GM21619 (cell line): ENCODE data around the gene UMOD.
"Not testable (repeated sequence)": the region's sequence is repeated elsewhere in the genome, so short reads cannot be mapped to it uniquely, and the experiment has no call there.

Experiments
- ATAC-seq: cut with Tn5 transposase; IDR thresholded peaks from one replicate; pipeline ENCODE4 v1.9.1; 2021; ENCODE audit not compliant: unreplicated experiment

Gene UMOD

DNA sequence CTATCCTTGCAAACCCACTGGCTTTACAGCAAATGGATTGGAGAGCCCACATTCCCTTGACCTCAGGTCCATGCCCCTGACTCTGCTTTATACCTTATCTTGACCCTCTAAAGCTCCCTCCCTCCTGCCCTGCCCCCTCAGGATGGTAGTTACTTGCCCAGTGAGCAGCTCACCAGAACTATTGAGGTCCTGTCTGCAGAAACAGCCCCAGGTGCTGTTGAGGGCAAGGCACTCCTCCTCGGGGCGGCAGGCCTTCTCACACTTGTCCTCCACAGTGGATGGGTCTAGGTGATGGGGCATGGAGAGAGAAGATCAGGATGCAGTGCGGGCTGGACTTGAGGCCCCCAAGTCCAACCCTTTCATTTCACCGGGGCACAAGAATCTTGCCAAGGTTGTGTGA is 29.8 kb downstream of the UMOD start:
- no peak for ATAC-seq

DNA sequence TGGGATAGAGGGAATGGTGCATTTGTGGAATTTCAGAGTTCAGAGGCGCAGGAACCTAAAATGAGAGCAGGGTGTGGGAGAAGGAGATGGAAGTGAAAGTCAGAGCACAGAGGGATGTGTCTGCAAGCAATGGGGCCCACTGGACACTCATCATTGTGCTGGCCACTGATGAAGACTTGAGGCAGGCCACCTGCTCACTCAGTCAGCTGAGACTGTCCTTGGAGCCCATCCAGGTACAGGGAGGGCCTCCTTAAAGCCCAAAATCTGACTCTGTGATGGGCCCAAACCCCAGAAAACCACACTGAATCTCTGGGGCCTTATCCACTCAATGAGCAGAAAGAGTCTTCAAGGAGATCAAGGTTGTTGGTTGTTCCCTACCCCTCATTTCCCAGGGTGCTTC is 30.8 kb downstream of the UMOD start:
- ATAC-seq: no peak

DNA sequence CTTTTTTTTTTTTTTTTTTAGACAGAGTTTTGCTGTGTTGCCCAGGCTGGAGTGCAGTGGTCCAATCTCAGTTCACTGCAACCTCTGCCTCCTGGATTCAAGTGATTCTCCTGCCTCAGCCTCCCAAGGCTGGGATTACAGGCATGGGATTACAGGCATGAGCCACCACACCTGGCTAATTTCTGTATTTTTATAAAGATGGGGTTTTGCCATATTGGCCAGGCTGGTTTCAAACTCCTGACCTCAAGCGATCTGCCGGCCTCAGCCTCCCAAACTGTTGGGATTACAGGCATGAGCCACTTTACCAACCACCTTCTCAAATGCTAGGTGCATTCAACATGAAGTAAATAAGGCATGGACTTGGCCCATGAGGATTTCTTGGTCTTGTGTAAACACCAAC is 31.5 kb downstream of the UMOD start:
- ATAC-seq: not testable (repeated sequence)

DNA sequence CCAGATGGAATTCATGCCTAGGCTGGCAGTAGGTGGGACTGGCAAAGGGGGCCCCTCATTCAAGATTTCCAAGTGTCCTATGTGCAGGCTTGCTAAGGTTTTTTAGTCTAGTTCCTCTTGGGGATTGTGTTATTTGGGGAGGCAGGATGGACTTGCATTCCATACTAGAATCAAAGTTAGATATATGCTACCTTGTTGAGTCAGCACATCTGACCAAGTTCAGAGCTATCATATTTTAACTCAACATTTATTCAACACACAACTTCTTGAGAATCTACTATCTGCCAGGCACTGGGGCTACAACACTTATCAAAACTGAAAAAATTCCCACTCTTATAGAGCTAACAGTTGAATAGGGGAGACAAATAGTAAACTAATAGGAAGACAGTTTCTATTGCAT is 31.9 kb downstream of the UMOD start:
- no peak for ATAC-seq

DNA sequence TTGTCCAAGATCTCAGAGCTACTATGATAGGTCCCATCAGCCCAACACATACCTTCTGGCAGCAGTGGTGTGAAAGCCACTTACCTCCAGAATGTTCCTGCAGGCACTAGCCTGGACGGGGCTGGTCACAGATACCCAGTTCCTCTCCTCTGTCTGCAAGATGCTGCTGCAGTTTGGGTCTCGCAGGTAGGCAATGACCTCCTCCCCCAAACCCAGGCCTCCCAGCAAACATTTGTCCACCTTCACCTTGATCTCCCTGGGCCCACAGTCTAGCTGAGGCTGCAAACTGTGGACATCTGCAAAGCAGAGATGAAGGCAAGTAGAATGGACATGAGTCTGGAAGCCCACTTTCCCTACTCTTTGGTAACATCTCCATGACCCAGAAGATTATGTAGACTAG is 32.3 kb downstream of the UMOD start:
- no peak for ATAC-seq

DNA sequence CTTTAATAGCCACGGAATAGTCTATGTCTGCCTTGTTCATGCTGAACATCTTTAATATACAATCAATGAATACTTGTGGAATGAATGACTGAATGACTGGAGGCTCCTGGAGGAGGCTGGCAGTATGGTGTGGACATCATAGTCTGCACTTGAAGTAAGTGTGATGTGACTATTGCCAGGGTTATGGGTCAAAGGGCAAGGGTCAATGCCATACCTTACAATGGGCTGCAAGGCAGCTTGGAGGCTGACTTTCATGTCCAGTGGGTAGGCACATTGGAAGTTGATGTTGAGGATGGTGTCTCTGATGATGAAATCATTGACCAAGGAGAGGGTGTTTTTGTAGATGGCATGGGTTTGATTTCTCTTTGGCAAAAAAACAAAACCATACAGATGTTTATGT is 33.1 kb downstream of the UMOD start:
- ATAC-seq: no peak

DNA sequence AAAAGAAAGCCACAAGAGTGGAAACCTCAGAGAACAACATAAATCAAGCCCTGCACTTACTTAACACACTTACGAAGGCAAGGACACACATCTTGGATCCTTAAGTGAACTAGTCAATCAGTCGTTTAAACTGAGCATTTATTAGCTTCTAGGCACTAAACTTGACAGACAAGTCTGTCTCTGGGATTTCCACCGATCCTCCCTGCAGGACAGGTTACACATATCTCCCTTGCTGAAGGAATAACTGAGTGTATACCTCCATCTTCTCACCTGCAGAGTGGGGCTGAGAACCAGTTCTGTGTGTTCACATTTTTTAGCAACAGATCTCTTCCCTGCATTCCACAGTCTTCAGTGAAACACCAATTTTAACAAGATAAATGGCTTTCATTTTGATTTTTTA is 34.1 kb downstream of the UMOD start:
- ATAC-seq: no peak

DNA sequence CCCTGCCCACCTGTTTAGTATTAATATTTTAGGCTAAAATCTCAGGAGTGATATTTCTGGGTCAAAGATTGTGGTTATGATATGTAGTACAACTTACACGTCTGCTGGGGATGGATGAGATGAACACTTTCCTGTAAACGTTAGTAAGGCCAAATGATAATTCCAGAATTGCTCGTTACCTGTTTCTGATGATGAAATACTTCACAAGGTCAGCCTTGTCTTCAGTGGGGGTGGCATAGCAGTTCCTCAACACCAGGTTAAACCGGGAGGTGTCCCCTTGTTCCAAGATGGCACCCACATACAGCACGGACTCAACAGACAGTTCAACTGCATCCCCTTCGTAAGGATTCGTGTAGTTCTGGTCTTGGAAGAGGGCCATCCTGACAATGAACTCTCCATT is 34.5 kb downstream of the UMOD start:
- ATAC-seq: no peak

DNA sequence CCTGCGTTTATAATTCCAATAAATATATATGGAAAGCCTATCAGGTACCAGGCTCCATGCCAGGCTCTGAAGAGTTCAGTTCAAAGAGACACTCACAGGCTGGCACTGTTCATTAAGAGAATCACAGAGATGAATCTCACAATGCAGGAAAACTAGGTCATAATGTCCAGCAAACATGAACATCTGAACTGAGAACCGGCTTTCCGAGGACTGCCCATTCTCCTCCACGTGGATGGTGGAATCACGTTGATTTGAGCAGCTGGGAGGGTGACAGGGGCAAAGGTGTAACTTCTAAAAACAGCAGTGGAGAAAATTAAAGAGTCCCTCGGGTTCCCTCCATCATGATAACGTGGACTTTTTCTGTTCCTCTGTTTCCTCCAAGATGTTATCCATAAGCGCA is 35.4 kb downstream of the UMOD start:
- no peak for ATAC-seq

DNA sequence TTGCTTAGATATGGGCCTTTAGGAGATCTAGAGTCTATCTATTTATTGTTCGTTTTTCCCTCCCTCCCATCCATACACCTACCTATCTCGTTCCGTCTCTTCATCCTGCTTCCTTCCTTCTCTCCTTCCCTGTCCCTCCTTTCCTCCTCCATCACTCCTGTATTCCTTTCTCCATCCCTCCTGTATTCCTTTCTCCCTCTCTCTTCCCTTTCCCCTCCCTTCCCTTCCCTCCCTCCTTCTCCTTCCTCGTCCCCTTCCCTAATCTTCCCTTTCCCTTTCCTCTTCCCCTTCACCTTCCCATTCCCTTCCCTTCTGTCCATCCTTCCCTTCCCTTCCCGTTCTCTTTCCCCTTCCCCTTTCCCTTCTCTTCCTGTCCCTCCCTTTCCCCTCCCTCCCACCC is 35.8 kb downstream of the UMOD start:
- ATAC-seq: no peak

DNA sequence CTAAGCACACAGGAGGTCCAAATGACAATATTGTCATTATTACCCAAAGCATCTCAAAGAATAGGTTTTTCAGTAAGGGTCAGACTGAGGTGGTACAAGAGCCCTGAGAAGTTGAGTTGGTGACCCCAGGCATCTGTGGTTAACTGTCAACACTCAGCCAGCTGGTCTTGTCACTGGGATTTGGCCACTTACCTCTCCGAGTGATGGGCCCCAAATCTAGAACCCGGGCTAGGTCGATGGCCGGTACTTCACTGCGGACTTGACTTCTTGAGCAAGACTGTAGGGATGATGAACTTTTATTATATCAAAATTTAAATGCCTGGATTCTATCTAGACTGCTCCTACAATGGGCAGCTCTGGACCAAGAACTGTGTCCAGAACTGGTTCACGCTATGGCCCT is 36.8 kb downstream of the UMOD start:
- ATAC-seq: no peak

DNA sequence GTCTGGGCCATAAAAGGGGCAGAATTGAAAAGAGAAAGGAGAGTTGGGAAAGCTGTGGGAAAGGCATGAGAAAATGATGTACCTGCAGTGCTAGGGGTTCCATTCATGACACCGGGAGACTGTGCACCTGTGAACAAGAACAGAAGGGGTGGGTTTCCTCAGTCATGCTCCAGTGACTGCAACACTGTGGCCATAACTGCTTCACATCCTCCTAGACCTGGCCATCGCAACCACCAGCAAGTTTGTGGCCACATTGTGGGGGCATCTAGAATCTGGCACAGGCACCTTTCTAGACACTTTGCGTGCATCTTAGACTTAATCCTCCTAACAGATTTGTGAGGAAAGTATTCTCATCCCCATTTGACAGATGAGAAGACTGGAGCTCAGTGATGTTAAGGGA is 37.9 kb downstream of the UMOD start:
- ATAC-seq: no peak

DNA sequence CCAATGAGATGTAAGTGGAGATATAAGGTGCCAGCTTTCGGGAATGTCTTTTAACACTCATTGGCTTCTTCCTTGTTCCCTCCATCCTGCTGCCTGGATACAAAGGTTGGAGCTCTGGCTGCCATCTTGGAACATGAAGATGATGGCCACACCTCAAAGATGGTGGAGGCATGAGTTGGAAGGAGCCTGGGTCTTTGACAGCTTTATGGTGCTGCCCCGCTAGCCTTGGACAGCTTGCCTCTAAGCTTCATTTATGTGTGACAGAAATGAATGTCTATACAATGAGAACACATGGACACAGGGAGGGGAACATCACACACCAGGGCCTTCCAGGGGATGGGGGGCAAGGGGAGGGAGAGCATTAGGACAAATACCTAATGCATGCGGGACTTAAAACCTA is 38.8 kb downstream of the UMOD start:
- ATAC-seq: no peak

DNA sequence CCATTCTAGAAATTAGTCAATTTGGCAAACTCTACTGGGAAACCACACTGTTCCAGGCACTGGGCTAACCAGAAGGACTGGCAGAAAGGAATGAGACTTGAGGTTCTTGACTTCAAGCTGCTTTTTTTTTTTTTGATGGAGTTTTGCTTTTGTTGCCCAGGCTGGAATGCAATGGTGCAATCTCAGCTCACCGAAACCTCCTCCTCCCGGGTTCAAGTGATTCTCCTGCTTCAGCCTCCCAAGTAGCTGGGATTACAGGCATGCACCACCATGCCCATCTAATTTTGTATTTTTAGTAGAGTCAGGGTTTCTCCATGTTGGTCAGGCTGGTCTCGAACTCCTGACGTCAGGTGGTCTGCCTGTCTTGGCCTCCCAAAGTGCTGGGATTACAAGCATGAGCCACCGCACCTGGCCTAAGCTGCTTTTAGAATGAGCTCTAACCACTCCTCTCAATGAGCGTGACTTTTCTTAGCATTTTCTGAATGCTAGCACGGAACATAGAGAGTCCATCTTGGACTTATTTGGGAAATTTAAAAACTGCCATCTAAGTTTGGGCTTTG is 39.9 kb downstream of the UMOD start:
- not testable (repeated sequence) for ATAC-seq

DNA sequence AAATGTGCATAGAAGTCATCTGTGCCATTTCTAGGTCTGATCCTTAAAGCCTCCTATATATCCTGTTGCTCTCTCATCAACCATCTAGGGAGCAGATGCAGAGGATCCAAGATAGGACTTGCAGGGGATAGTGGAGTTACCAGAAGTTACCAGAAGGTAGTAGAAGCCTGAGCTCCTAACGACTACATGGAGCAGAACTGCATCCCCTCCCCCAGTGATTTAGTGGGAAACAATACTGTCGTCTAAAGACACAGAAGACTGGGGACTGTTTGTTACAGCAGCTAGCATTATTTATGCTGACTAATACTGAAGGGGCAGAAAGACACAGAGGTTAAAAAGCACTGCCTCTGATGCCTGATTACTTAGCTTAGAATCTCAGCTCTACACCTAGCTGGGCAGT is 41.0 kb downstream of the UMOD start:
- ATAC-seq: no peak

DNA sequence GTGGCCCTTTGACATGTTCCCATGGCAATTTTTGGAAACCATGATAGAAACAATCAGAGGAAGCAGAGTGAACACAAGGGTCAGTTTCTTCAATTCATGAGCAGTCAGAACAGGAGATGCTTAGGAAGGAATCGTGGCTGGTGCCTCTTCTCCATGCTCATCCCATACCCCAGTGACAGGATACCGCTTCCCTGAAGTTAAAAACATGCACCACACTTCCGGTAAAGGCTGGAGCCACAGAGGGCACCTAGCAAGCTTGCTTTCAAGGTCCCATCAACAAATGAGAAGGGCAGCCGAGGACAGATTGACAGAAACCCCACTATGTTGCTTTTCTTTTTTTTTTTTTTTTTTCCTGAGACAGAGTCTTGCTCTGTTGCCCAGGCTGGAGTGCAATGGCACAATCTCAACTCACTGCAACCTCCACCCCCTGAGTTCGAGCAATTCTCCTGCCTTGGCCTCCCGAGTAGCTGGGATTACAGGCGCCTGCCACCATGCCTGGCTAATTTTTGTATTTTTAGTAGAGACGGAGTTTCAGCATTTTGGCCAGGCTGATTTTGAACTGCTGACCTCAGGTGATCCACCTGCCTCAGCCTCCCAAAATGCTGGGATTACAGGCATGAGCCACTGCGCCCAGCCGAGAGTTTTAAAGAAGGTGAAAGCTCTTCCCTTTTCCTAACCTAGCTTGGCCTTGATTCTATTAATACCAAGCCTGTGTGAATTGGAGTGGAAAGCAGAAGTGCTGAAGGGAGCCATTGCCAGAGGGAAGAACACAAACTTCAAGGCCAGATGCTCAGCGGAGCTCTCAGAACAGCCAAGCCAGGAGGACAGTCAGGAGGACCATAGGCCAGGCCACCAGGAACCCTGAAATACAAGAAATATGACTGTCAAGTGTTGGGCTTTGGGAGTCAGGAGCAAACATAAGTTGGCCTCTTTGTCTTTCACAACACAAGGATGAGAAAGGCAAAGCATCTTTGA is 41.8 kb downstream of the UMOD start:
- no peak for ATAC-seq

DNA sequence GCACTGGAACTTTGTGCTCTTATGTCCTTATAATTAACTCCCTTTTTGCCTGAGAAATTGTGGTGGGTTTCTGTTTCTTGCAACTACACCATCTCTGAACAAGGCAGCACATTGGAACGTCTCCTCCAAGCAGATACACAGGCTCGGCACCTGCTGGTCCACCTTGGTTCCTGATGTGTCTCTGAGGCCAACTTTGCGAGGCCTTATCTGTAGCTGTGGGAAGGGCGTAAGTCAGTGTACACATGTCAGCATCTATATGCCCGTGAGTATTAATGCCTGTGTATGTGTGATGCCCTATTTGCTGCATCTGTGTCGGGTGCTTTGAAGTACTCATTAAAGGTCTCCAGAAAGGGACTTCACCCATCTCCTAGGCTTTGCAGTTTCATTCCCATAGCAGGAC is 42.7 kb downstream of the UMOD start:
- no peak for ATAC-seq

DNA sequence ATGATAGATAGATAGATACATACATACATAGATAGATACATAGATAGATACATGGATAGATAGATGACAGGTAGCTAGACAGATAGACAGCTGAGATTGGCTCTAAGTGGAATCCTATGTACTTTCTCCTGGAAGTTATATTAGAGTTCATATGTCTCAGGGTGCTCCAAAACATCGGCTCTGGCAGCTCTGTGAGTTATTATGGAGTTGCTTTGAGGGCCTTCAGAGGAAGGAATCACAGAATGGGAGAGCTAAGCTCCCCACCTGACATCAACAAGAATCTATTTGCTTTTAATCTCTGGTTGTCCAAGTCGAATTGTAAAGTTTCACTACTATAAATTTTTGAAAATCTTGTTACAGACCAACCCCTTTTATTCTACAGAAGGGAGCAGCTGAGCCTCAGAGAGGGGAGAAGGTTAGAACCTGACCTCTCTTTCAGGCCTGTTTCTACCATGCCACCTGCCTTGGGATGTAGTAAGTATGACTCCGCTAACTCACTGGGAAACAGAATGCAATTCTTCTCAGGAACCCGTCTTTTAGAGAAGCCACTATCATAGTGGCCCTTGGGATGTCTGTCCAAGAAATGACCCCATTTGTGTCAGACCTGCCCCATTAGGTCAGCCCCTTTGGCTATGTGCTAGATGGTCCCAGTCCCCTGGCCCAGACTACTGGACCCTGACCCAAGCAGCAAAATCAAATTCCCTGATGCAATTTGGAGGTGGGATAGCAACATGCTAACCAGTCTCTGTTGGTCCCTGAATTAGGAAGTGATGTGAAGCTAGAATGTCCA is 43.5 kb downstream of the UMOD start:
- ATAC-seq: no peak

DNA sequence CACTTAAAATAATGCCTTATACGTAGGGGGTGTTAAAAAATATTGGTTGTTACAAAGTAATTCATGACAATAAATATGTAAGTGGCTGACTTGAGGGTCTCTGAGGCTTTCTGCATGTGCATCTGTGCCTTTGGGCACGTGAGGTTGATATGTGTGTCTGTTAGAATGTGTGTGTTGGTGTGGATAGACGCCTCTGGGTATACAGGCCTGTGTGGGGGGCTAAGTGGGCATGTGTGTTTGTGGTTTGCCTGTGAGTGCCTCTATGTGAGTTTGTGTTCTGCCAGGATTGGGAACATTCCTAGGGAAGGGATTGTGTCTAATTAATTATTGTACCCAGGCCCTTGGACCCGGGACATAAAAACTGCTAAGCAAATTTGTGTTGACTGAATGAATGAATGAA is 44.2 kb downstream of the UMOD start:
- no peak for ATAC-seq

DNA sequence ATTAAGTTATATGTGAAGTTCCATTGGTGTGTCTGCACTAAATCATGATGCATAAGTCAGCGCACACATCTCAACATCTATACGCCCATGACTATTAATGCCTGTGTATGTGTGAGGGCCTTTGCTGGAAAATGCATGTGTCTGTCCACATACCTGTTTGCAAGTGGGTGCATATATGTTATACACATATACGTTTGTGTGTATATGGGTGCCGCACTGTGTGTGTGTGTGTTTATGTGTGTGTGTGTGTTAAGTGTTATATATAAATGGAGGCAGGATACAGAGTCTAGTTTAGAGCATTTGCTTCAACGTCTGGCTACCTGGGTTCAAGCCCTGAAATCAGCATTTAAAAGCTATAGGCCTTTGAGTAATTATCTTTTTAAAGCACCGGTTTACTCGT is 44.7 kb downstream of the UMOD start:
- ATAC-seq: no peak

DNA sequence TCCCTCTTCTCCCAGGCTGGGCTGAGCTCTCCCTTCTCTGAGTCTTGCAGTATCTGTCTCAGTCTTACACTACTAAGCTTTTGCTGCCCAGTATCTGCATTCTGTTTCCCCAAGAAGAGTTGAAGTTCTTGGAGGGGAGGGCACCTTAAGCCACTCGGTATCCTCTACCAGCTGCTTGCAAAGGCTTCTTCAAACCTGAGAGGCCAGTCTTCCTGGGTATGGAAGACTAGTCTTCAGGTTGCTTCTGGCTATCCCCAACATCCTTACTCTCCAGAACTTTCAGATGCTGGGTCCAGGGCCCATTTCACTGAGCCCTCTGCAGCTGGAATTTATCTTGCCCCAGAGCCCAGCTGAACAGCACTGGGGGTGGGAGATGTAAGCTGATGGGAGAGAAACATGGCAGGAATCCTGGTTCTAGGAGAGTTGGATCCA is 45.3 kb downstream of the UMOD start:
- no peak for ATAC-seq

DNA sequence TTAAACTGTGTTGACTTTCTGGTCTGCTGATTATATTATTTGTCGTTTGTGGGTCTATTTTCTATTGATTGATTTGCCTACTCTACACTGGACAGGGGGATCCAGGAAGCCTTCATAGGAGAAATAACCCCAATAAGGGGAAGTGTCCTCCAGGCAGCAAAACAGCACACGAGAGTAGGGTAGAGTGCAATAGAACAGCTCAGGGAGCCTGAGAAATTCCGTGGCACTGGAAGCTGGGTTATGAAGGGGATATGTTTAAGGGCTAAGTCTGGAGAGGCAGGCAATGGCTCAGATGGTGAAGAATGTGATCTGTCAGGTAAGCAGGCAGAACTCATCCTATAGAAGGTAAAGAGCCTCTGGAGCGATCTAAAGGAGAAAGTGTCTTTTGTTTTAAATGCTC is 46.1 kb downstream of the UMOD start:
- ATAC-seq: no peak
